Measurements from ENCODE around the gene DNAJC27. TPM values are rescaled to one million over a fixed set of nuclear protein-coding genes. Genes with fewer than 3 reads are reported as not detected.

Gene DNAJC27
- total and polyA plus RNA-seq, 2 of the 13 experiments (the other 11 are each of a cell fraction or from before 2014, with no cell fraction given), result 3.1 to 3.7 TPM

- TF ChIP-seq CERS6 (CRISPR knock-in tag; IDR thresholded peaks at IDR 0.05), result no peak
- 0 out of 2 replicates have a peak, but pooled peaks have one; percentile 57 for TF ChIP-seq ZNF224 (CRISPR knock-in tag; IDR thresholded peaks at IDR 0.05)
- TF ChIP-seq ZNF607 (CRISPR knock-in tag; IDR thresholded peaks at IDR 0.05; ENCODE audit: borderline replicate concordance), result no peak
- 0 out of 2 replicates have a peak, but pooled peaks have one; percentile 48 for TF ChIP-seq ZNF709 (CRISPR knock-in tag; IDR thresholded peaks at IDR 0.05)
- 0 out of 2 replicates have a peak, but pooled peaks have one; percentile 20 for TF ChIP-seq FLYWCH1 (CRISPR knock-in tag; IDR thresholded peaks at IDR 0.05)
- no peak for TF ChIP-seq KDM3A (CRISPR knock-in tag; IDR thresholded peaks at IDR 0.05; ENCODE audit: low read depth)
- 0 out of 3 replicates have a peak, but pooled peaks have one; percentile 17 for TF ChIP-seq MXI1 (IDR thresholded peaks at IDR 0.05; ENCODE audit: borderline replicate concordance, low read depth, low read length)
- 0 out of 2 replicates have a peak, but pooled peaks have one; percentile 17 for TF ChIP-seq ZNF782 (CRISPR knock-in tag; IDR thresholded peaks at IDR 0.05; ENCODE audit: borderline replicate concordance)
- no peak for TF ChIP-seq RFX1 (IDR thresholded peaks at IDR 0.05)
- no peak for TF ChIP-seq MBNL3 (CRISPR knock-in tag; conservative IDR thresholded peaks at IDR 0.05)
- no peak for TF ChIP-seq ZNF263 (CRISPR knock-in tag; IDR thresholded peaks at IDR 0.05)
- TF ChIP-seq RBM22 (optimal IDR thresholded peaks at IDR 0.05; ENCODE audit: low read length), result no peak
- no peak for TF ChIP-seq EHMT2 (IDR thresholded peaks at IDR 0.05; ENCODE audit: borderline replicate concordance, low read depth, low read length)
- no peak; the same call in 1 of the 2 replicates for TF ChIP-seq REPIN1 (CRISPR knock-in tag; IDR thresholded peaks at IDR 0.05; ENCODE audit: borderline replicate concordance, low read depth)
- peak; percentile 87; the same call in 1 of the 2 replicates for TF ChIP-seq ZNF446 (CRISPR knock-in tag; IDR thresholded peaks at IDR 0.05)
- TF ChIP-seq ZZZ3 (CRISPR knock-in tag; IDR thresholded peaks at IDR 0.05; ENCODE audit: borderline replicate concordance), result peak; percentile 37; the same call in 1 of the 2 replicates
- 0 out of 2 replicates have a peak, but pooled peaks have one; percentile 0 for TF ChIP-seq ETS1 (CRISPR knock-in tag; IDR thresholded peaks at IDR 0.05)
- TF ChIP-seq BHLHE40 (IDR thresholded peaks at IDR 0.05; ENCODE audit: low read length), result peak; percentile 57; the same call in 1 of the 2 replicates
- TF ChIP-seq ZSCAN20 (CRISPR knock-in tag; IDR thresholded peaks at IDR 0.05; ENCODE audit: borderline replicate concordance), result no peak
- 0 out of 2 replicates have a peak, but pooled peaks have one; percentile 52 for TF ChIP-seq TFDP1 (CRISPR knock-in tag; IDR thresholded peaks at IDR 0.05; ENCODE audit: borderline replicate concordance)
- no peak for TF ChIP-seq ZNF382 (CRISPR knock-in tag; IDR thresholded peaks at IDR 0.05; ENCODE audit: borderline replicate concordance)
- no peak for TF ChIP-seq TFE3 (CRISPR knock-in tag; IDR thresholded peaks at IDR 0.05)
- TF ChIP-seq SKI (IDR thresholded peaks at IDR 0.05; ENCODE audit: partially characterized antibody), result peak; percentile 1
- no peak for TF ChIP-seq ZNF577 (CRISPR knock-in tag; IDR thresholded peaks at IDR 0.05; ENCODE audit: borderline replicate concordance, low read depth)
- peak; percentile 5; the same call in 1 of the 2 replicates for TF ChIP-seq FOXC1 (CRISPR knock-in tag; IDR thresholded peaks at IDR 0.05; ENCODE audit: borderline replicate concordance)
- TF ChIP-seq ZNF550 (CRISPR knock-in tag; IDR thresholded peaks at IDR 0.05; ENCODE audit: borderline replicate concordance), result no peak
Observed at GRCh38 chr2:24972315-24972961, 683 bp upstream of the DNAJC27 start (continued).
